Fibroblast of lung (primary cell): ENCODE measurements around the gene RPL37A.

Experiments used
- EZH2 ChIP-seq: IDR thresholded peaks from 2 replicates; pipeline ENCODE4 v1.5.1; 2012; ENCODE audit warnings: low read length, control low read depth, mild to moderate bottlenecking; ENCODE audit errors: missing control alignments
- TF ChIP-seq, protein P1 (sequence below), 2 donors: IDR thresholded peaks in 1 of 2; conservative IDR thresholded peaks in 1 of 2; 1 replicate in 1 of 2; 2 replicates in 1 of 2; pipeline ENCODE4 v1.5.1; 2011 to 2012; ENCODE audit warnings: low read length in 2 of 2, control low read depth in 1 of 2, inconsistent platforms in 1 of 2, low read depth in 1 of 2, mild to moderate bottlenecking in 1 of 2

DNA sequence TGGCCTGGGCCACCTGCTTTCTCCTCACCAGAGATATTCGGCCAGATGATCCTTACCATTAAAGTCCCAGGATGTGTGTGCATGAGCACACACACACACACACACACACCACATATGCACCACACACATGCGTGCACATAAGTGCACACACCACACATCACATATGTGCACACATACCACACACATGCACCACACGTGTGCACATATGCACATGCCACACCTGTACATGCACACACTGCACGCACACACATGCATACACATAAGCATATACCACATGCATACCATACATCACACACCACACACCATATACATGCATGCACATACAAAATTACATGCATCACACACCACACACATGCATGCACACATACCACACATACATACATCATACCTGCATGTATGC, 38.7 kb downstream of the RPL37A start:
- TF ChIP-seq EZH2 = no peak
- TF ChIP-seq, protein P1, sequence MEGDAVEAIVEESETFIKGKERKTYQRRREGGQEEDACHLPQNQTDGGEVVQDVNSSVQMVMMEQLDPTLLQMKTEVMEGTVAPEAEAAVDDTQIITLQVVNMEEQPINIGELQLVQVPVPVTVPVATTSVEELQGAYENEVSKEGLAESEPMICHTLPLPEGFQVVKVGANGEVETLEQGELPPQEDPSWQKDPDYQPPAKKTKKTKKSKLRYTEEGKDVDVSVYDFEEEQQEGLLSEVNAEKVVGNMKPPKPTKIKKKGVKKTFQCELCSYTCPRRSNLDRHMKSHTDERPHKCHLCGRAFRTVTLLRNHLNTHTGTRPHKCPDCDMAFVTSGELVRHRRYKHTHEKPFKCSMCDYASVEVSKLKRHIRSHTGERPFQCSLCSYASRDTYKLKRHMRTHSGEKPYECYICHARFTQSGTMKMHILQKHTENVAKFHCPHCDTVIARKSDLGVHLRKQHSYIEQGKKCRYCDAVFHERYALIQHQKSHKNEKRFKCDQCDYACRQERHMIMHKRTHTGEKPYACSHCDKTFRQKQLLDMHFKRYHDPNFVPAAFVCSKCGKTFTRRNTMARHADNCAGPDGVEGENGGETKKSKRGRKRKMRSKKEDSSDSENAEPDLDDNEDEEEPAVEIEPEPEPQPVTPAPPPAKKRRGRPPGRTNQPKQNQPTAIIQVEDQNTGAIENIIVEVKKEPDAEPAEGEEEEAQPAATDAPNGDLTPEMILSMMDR (conservative IDR thresholded peaks at IDR 0.05 in 1 of 2, IDR thresholded peaks at IDR 0.05 in 1 of 2; ENCODE audit: low read depth in 1 of 2, low read length in 2 of 2) = no peak
